NCI-H2171 treated with DMSO at 0.1 percent for 48 hours (cell line): ENCODE results near the gene ADAMTS12.
"Not testable (repeated sequence)": the region's sequence is repeated elsewhere in the genome, so short reads cannot be mapped to it uniquely, and the experiment has no call there.

Source experiments
- DNase-seq: peaks from one replicate; lab custom pipeline; 2025; lab: John Stamatoyannopoulos, UW

The ADAMTS12 gene

GRCh38 chr5:33524476-33524875 is 367.3 kb downstream of the ADAMTS12 start:
- no peak for DNase-seq

GRCh38 chr5:33523208-33523771 is 368.5 kb downstream of the ADAMTS12 start:
- no peak for DNase-seq

- no peak for DNase-seq
Measured at GRCh38 chr5:33516421-33516820, 375.4 kb downstream of the ADAMTS12 start.

GRCh38 chr5:33515366-33515765 is 376.4 kb downstream of the ADAMTS12 start:
- not testable (repeated sequence) for DNase-seq

- DNase-seq = peak; percentile 43
Measured at GRCh38 chr5:33513462-33514185, 378.2 kb downstream of the ADAMTS12 start.

GRCh38 chr5:33509036-33509435 is 382.8 kb downstream of the ADAMTS12 start:
- no peak for DNase-seq

- no peak for DNase-seq
Measured at GRCh38 chr5:33507426-33507825, 384.4 kb downstream of the ADAMTS12 start.

- DNase-seq = no peak
Measured at GRCh38 chr5:33504570-33504969, 387.2 kb downstream of the ADAMTS12 start.

- no peak for DNase-seq
Measured at GRCh38 chr5:33501899-33502298, 389.9 kb downstream of the ADAMTS12 start.

- DNase-seq = no peak
Measured at GRCh38 chr5:33501260-33501659, 390.5 kb downstream of the ADAMTS12 start.

GRCh38 chr5:33494466-33494865 is 397.3 kb downstream of the ADAMTS12 start:
- no peak for DNase-seq

- no peak for DNase-seq
Measured at GRCh38 chr5:33491941-33492340, 399.8 kb downstream of the ADAMTS12 start.

GRCh38 chr5:33490071-33490665 is 401.6 kb downstream of the ADAMTS12 start:
- no peak for DNase-seq

GRCh38 chr5:33489481-33490067 is 402.2 kb downstream of the ADAMTS12 start:
- DNase-seq = no peak

GRCh38 chr5:33488558-33489355 is 403.0 kb downstream of the ADAMTS12 start:
- DNase-seq = no peak

GRCh38 chr5:33487236-33487635 is 404.6 kb downstream of the ADAMTS12 start:
- no peak for DNase-seq

- no peak for DNase-seq
Measured at GRCh38 chr5:33482335-33482734, 409.5 kb downstream of the ADAMTS12 start.

GRCh38 chr5:33480876-33481275 is 410.9 kb downstream of the ADAMTS12 start:
- no peak for DNase-seq

GRCh38 chr5:33479311-33479710 is 412.5 kb downstream of the ADAMTS12 start:
- DNase-seq = no peak

GRCh38 chr5:33477816-33478215 is 414.0 kb downstream of the ADAMTS12 start:
- no peak for DNase-seq

GRCh38 chr5:33476992-33477391 is 414.8 kb downstream of the ADAMTS12 start:
- no peak for DNase-seq

GRCh38 chr5:33475706-33476105 is 416.1 kb downstream of the ADAMTS12 start:
- DNase-seq = no peak
